HG02571 (cell line): Measurements from ENCODE around the gene OR56B4.
"Not testable (repeated sequence)": the region's sequence is repeated elsewhere in the genome, so short reads cannot be mapped to it uniquely, and the experiment has no call there.

Experiments
- ATAC-seq: cut with Tn5 transposase; IDR thresholded peaks from one replicate; pipeline ENCODE4 v1.9.1; 2021; ENCODE audit warnings: mild to moderate bottlenecking, moderate library complexity; ENCODE audit not compliant: unreplicated experiment

The OR56B4 gene, protein sequence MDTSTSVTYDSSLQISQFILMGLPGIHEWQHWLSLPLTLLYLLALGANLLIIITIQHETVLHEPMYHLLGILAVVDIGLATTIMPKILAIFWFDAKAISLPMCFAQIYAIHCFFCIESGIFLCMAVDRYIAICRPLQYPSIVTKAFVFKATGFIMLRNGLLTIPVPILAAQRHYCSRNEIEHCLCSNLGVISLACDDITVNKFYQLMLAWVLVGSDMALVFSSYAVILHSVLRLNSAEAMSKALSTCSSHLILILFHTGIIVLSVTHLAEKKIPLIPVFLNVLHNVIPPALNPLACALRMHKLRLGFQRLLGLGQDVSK

DNA sequence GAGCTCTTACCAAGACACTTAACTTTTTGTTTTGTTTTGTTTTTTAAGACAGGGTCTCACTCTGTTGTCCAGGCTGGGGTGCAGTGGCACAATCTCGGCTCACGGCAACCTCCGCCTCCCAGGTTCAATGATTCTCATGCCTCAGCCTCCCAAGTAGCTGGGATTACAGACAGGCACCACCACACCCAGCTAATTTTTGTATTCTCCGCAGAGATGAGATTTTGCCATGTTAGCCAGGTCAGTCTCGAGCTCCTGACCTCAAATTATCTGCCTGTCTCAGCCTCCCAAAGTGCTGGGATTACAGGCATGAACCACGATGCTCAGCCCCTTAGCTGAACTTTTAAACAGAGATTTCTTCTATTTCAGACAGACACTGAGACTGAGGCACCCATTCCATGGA is at the start of gene OR56B4:
Gene OR56B4 (plus strand): TSS at position 301 of the 400 bp plus-strand sequence. CDS start 95 bp downstream, at position 396.
- not testable (repeated sequence) for ATAC-seq

GRCh38 chr11:6061475-6061874 is 46.0 kb upstream of the OR56B4 start:
- ATAC-seq: no peak

DNA sequence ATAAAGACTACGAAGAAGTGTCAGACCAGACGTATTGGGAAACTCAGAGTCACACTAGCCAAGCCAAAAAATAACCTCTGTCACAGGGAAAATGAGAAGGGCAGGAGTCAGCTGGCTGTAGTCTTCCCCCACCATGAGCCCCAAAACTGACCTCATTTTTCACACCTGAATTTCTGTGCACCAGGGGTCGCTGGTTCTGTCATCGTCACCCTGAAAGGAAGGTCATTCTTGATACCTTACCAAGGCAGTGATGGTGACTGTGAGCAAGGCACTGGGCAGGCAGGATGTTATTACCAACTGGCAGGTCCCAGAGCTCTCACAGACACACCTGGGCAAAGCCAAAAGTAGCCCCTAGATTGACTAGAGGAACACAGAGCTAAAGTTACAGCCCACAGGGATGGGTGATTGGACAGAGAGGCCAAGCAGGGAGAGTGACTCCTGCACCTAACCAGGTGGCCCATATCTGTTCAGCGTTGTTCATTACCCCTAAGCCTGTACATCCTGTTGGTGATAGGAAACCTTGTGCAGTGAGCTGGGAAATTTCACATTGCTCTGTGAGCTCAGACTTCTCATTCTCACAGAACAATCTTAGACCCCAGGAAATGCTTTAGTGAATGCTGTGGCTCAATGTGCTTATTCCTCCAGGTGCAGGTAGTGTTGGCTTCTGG is 44.7 kb upstream of the OR56B4 start:
- ATAC-seq: no peak

- no peak for ATAC-seq
Observed at GRCh38 chr11:6067502-6067901, 40.0 kb upstream of the OR56B4 start.

DNA sequence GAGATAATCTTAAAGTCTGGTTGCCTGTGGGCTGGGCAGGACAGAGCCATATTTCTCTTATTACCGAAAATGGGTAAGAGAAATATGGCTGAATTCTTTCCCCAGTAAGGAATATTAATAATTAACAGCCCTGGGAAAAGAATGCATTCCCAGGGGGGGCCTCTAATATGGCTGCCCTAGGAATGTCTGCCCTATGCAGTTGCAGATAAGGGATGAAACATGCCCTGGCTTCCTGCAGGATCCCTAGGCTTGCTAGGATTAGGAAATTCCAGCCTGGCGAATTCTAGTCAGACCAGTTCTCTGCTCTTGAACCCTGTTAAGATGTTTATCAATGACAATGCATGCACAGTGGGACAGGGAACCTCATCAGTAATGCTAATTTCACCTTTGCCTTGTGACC is 31.0 kb upstream of the OR56B4 start:
- not testable (repeated sequence) for ATAC-seq

GRCh38 chr11:6077723-6078122 is 29.8 kb upstream of the OR56B4 start:
- no peak for ATAC-seq

- no peak for ATAC-seq
Observed at GRCh38 chr11:6079463-6079862, 28.0 kb upstream of the OR56B4 start.

GRCh38 chr11:6083129-6083528 is 24.4 kb upstream of the OR56B4 start:
- no peak for ATAC-seq

GRCh38 chr11:6084587-6084986 is 22.9 kb upstream of the OR56B4 start:
- ATAC-seq: no peak

GRCh38 chr11:6094186-6094585 is 13.3 kb upstream of the OR56B4 start:
- no peak for ATAC-seq

DNA sequence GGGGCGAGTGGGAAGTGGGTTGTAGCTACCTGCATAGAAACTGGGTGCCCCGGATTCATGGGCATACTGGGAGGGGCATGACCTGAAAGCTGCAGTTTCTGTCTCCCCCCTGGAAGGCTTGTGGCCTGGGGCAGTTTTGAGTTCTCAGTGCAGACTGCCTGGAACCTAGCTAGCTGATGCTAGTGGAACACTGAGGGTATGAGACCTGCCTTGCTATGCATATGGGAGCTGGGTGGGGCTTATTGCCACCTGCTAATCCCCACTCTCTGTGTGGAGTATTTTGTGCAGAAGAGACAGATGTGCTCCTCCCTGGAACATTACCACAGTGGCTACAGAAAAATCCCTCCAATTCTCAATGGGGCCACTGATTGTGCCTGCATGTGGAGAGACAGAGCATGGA is 11.7 kb upstream of the OR56B4 start:
- ATAC-seq: no peak

DNA sequence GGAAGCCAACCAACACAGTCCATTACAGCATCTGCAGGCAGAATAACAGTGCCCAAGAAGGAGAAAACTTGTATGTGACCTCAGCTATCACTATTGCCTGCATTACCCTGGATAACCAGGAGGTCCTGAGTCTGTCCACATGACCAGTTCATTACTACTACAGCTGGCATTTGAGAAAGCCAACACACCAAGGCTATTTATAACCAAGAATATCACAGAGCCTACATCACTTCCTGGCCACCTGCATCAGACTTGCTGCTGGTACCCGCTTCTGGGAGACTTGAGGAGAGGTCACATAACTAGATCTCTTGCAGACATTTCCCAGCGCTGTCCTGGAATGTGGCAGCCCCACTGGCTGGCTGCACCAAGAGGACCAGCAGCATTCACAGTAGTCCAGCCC is 11.1 kb upstream of the OR56B4 start:
- ATAC-seq: no peak

GRCh38 chr11:6099577-6099976 is 7.9 kb upstream of the OR56B4 start:
- no peak for ATAC-seq

DNA sequence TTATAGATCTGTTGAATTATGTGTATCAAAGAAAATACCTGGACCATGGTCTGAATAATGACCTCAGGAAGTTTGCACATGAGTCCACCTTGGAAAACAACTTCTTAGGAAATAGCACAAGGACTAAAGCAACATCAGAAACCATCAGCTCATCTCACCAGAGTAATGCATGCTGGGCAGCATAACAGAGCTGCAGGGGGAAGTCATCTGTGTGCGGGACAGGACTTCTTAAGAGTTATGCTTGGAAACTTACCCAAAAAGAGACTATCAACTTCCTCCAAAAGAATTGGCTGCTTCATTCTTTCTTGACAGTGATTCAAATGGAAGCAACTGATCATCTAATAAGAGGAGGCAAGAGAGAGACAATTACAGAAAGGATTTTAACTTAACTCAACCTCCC is 2.5 kb downstream of the OR56B4 start:
- ATAC-seq: no peak

- no peak for ATAC-seq
Observed at GRCh38 chr11:6111673-6112072, 4.2 kb downstream of the OR56B4 start.

- no peak for ATAC-seq
Observed at GRCh38 chr11:6116638-6117037, 9.2 kb downstream of the OR56B4 start.

- no peak for ATAC-seq
Observed at GRCh38 chr11:6124245-6124644, 16.8 kb downstream of the OR56B4 start.

DNA sequence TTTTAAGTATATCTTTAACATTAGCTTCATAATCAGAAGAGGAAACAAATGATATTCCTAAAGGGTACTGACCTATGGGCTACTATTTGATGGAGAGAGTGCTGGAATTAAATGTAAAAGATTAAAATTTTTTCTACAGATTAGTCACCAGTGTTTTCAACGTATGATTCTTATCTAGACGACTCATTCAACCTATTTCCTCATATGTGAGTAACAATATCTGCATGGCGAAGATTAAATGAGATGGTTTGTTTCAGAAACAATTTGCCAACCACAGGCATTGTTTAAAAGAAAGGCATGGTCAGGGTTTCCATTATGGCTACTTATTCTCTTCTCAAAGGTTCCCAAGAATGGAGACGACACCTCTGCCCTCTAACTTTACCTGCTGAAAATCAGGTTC is 20.4 kb downstream of the OR56B4 start:
- no peak for ATAC-seq

DNA sequence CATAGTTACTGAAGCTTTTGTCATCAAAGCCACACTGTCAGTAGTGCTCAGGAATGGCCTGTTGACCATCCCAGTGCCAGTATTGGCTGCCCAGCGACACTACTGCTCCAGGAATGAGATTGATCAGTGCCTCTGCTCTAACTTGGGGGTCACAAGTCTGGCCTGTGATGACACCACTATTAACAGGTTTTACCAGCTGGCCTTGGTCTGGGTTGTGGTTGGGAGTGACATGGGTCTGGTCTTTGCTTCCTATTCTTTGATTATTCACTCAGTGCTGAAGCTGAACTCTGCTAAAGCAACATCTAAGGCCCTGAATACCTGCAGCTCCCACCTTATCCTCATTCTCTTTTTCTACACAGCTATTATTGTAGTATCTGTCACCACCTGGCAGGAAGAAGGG is 21.5 kb downstream of the OR56B4 start:
- ATAC-seq: no peak

GRCh38 chr11:6129635-6130034 is 22.2 kb downstream of the OR56B4 start:
- ATAC-seq: no peak

DNA sequence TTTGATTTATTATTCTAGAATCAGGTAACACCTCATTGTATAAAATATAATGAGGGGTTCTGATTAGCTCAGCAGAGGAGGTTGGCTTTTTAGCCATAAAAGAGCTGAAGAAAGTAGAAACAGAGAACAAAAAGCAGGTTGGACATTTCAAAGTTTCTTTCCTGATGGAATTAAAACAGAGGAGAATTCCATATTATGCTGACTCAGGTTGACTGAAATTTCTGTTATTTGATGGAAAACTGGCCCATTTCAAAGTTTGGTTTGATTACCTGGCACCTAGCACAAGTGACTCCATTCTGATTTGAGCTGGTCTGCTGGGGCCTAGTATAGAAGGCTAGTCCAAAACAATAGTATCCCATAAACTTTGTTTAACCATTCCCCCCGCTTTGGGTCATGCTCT is 24.9 kb downstream of the OR56B4 start:
- ATAC-seq: no peak

- ATAC-seq: not testable (repeated sequence)
Observed at GRCh38 chr11:6135936-6136335, 28.5 kb downstream of the OR56B4 start.

DNA sequence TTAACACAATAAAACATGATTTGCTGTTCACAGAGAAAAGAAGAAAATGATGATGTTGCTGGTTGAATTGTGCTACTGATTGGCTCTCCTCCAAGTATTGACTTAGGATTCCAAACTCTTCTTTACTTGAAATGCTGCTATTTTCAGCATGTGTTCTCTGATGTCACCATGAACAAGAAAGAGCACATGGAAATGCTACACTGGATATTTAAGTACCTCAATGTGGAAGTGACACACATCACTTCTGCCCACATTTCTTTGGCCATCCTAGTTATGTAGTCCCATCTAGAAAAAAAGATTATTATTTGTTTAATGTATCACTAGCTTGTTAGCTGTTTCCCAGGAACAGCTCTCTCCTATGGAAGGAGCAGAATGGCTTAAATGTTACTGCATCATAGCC is 35.5 kb downstream of the OR56B4 start:
- no peak for ATAC-seq
